MM.1S (cell line): Measurements from ENCODE around the gene PEX14.

ENCODE experiments used
- DNase-seq: peaks from one replicate; pipeline ENCODE4 v3.0.0-alpha.2; 2015
- H2AFZ ChIP-seq: fragments of 300-600 bp; sonication (generic); 2 replicates; pipeline ENCODE4 v1.6.0; 2016; ENCODE audit warnings: antibody characterized with exemption, low read length
- H3F3A ChIP-seq: fragments of 300-600 bp; sonication (generic); 2 replicates; pipeline ENCODE4 v1.6.1; 2016; ENCODE audit warnings: mild to moderate bottlenecking, antibody characterized with exemption, low read length, moderate library complexity, mixed read lengths; ENCODE audit not compliant: insufficient read depth
- H3K27ac ChIP-seq: fragments of 300-600 bp; sonication (generic); 2 replicates; pipeline ENCODE4 v1.5.1; 2016; ENCODE audit warnings: mild to moderate bottlenecking, low read length
- H3K27me3 ChIP-seq: fragments of 300-600 bp; sonication (generic); replicated peaks from 2 replicates; pipeline ENCODE4 v1.6.0; 2016; ENCODE audit warnings: low read length; ENCODE audit not compliant: insufficient read depth
- H3K36me3 ChIP-seq: fragments of 300-600 bp; sonication (generic); replicated peaks from 2 replicates; pipeline ENCODE4 v1.6.1; 2016; ENCODE audit warnings: mild to moderate bottlenecking, low read length, mixed read lengths; ENCODE audit not compliant: insufficient read depth
- H3K4me1 ChIP-seq: fragments of 300-600 bp; sonication (generic); 2 replicates; pipeline ENCODE4 v1.6.1; 2016; ENCODE audit warnings: low read length, mixed read lengths
- H3K4me2 ChIP-seq: fragments of 300-600 bp; sonication (generic); 2 replicates; pipeline ENCODE4 v1.6.0; 2016; ENCODE audit warnings: low read depth, low read length
- H3K4me3 ChIP-seq: fragments of 300-600 bp; sonication (generic); 2 replicates; pipeline ENCODE4 v1.5.1; 2016; ENCODE audit warnings: low read length, mixed read lengths
- H3K79me2 ChIP-seq: fragments of 300-600 bp; sonication (generic); 2 replicates; pipeline ENCODE4 v1.6.1; 2016; ENCODE audit warnings: mixed run types, low read length, mixed read lengths
- H3K9ac ChIP-seq: fragments of 300-600 bp; sonication (generic); 2 replicates; pipeline ENCODE4 v1.6.1; 2016; ENCODE audit warnings: low read length, mixed read lengths
- H3K9me2 ChIP-seq: fragments of 300-600 bp; sonication (generic); replicated peaks from 2 replicates; pipeline ENCODE4 v1.6.1; 2016; ENCODE audit warnings: mild to moderate bottlenecking, low read length, mixed read lengths; ENCODE audit not compliant: insufficient read depth
- H3K9me3 ChIP-seq: fragments of 300-600 bp; sonication (generic); replicated peaks from 2 replicates; pipeline ENCODE4 v1.6.1; 2016; ENCODE audit warnings: mild to moderate bottlenecking, low read length, mixed read lengths; ENCODE audit not compliant: insufficient read depth
- H4K20me1 ChIP-seq: fragments of 300-600 bp; sonication (generic); 2 replicates; pipeline ENCODE4 v1.6.1; 2016; ENCODE audit warnings: mild to moderate bottlenecking, low read length, moderate library complexity, mixed read lengths; ENCODE audit not compliant: insufficient read depth
- CTCF ChIP-seq: fragments of 300-600 bp; sonication (generic); IDR thresholded peaks from 2 replicates; pipeline ENCODE4 v1.5.1; 2016; ENCODE audit warnings: antibody characterized with exemption, low read length, mixed read lengths
- EZH2 ChIP-seq: fragments of 300-600 bp; sonication (generic); optimal IDR thresholded peaks from 2 replicates; pipeline ENCODE3; 2017; ENCODE audit warnings: low read depth, mild to moderate bottlenecking, antibody characterized with exemption, low read length, mixed read lengths
- EZH2phosphoT487 ChIP-seq: fragments of 300-600 bp; sonication (generic); IDR thresholded peaks from 2 replicates; pipeline ENCODE4 v1.6.1; 2018; ENCODE audit warnings: antibody characterized with exemption, low read length

The PEX14 gene

GRCh38 chr1:10437052-10437451, 37.7 kb upstream of the PEX14 start:
- Histone ChIP-seq H4K20me1 (no peaks in the 10 kb centered on the region), H3K36me3 (no peaks in the 10 kb centered on the region), H3K9ac (no peak overlapping the region), H3K27me3 (no peaks in the 10 kb centered on the region), H3K27ac (no peak overlapping the region), H3K79me2 (0 out of 2 replicates have a peak, but pooled peaks cover 3% of the 10 kb centered on the region), H3K4me3 (no peak overlapping the region), H3K9me2 (no peaks in the 10 kb centered on the region), H3F3A (no peaks in the 10 kb centered on the region), H3K9me3 (no peaks in the 10 kb centered on the region), H3K4me2 (no peak overlapping the region), H2AFZ (no peak overlapping the region), H3K4me1 (no peaks in the 10 kb centered on the region)
- DNase-seq: no peak
- TF ChIP-seq EZH2: no peak
- TF ChIP-seq CTCF: no peak
- no peak for TF ChIP-seq EZH2phosphoT487

- Histone ChIP-seq H3K4me3 (no peak overlapping the region), H3K9me3 (no peaks in the 10 kb centered on the region), H3K4me1 (no peaks in the 10 kb centered on the region), H3K9me2 (no peaks in the 10 kb centered on the region), H3K9ac (no peak overlapping the region), H3F3A (no peaks in the 10 kb centered on the region), H3K27ac (no peak overlapping the region), H3K36me3 (no peaks in the 10 kb centered on the region), H4K20me1 (no peaks in the 10 kb centered on the region), H3K27me3 (no peaks in the 10 kb centered on the region), H2AFZ (no peak overlapping the region), H3K4me2 (no peak overlapping the region), H3K79me2 (no peaks in the 10 kb centered on the region)
- DNase-seq: no peak
- TF ChIP-seq EZH2phosphoT487: no peak
- TF ChIP-seq CTCF: no peak
- TF ChIP-seq EZH2: no peak
Measured at GRCh38 chr1:10438677-10439163, 36.0 kb upstream of the PEX14 start.

- H3K36me3 ChIP-seq: no peaks in the 10 kb centered on the region
- TF ChIP-seq EZH2phosphoT487: no peak
- TF ChIP-seq EZH2: no peak
- TF ChIP-seq CTCF: no peak
- DNase-seq: no peak
Measured at GRCh38 chr1:10440305-10440704, 34.4 kb upstream of the PEX14 start.

More at GRCh38 chr1:10440305-10440704, 34.4 kb upstream of the PEX14 start:
- H3K9me2 ChIP-seq: no peaks in the 10 kb centered on the region
- H3K27ac ChIP-seq: no peak overlapping the region
- no peak overlapping the region for H3K4me3 ChIP-seq
- no peak overlapping the region for H3K9ac ChIP-seq
- H3K79me2 ChIP-seq: no peaks in the 10 kb centered on the region
- H4K20me1 ChIP-seq: no peaks in the 10 kb centered on the region
- H3F3A ChIP-seq: peaks cover 10% of the 10 kb centered on the region
- H3K9me3 ChIP-seq: no peaks in the 10 kb centered on the region
- peaks cover 6% of the 10 kb centered on the region for H3K4me1 ChIP-seq
- H2AFZ ChIP-seq: no peak overlapping the region
- no peak overlapping the region for H3K4me2 ChIP-seq
- H3K27me3 ChIP-seq: no peaks in the 10 kb centered on the region
